ENCODE measurements around the gene OXA1L.
"Not testable (repeated sequence)": the region's sequence is repeated elsewhere in the genome, so short reads cannot be mapped to it uniquely, and the experiment has no call there.

The OXA1L gene

DNA sequence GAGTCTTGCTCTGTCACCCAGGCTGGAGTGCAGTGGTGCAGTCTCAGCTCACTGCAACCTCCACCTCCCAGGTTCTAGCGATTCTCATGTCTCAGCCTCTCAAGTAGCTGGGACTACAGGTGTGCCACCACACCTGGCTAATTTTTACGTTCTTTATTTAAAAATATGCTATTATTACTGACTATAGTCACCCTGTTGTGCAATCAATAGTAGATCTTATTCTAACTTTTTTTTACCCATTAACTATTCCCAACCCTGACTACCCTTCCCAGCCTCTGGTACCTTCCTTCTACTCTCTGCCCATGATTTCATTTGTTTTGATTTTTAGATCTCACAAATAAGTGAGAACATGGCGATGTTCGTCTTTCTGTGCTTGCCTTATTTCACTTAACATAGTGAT is 2.5 kb downstream of the OXA1L start:
- no peak for DNase-seq (ENCODE audit: low read depth in 2 of 2, low spot score in 1 of 2)

DNA sequence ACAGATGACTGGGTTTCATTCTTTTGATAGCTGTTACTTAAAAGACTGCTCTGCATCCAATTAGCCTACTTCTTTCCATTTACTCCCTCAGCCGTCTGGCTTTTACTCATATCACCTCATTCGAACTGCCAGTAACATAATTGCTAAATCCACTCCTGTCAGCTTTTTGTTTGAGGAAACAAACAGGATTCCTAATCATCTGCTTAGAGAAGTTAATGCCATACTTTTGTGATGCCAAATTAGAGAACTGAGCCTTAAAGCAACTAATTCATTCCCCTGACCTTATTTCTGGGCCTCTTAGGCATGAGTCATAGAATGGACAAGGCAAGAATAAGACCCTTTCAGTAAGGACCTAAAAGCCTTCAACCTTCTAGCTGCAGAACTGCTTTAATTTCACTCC is 2.9 kb downstream of the OXA1L start:
- no peak for DNase-seq (ENCODE audit: low read depth in 2 of 2, low spot score in 1 of 2)

DNA sequence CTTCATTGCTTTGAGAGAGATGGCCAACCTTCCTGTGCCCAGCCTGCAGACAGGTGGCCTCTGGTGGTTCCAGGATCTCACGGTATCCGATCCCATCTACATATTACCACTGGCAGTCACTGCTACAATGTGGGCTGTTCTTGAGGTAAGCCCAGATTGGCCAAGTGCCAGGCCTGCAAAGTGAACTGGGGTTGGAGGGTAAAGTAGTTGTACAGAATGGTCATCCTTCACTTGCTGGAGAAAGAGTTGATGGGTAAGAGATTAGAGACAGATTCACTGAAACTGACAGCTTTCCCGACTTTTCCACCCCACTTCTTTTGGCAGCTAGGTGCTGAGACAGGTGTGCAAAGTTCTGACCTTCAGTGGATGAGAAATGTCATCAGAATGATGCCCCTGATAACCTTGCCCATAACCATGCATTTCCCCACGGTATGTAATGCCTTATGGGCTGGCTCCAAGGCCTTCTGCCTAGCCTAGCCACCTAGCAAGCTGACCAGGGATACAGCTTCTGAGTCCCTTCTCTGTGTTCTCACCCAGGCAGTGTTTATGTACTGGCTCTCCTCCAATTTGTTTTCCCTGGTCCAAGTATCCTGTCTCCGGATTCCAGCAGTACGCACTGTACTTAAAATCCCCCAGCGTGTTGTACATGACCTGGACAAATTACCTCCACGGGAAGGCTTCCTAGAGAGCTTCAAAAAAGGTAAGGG is 4.1 kb downstream of the OXA1L start:
- DNase-seq (ENCODE audit: low read depth in 2 of 2, low spot score in 1 of 2): no peak

DNA sequence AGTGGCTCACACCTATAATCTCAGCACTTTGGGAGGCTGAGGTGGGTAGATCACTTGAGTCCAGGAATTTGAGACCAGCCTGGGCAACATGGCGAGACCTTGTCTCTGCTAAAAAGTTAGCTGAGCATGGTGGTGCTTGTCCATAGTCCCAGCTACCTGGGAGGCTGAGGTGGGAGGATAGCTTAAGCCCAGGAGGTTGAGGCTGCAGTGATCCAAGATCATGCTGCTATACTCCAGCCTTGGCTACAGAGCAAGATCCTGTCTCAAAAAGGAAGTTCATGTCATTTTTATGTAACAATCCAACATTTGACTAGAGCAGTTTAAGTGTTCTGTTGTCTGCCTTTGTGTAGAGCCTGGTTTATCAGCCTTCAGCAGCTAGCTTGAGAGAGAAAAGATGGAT is 6.2 kb downstream of the OXA1L start:
- no peak for DNase-seq (ENCODE audit: low read depth in 2 of 2, low spot score in 1 of 2)

DNA sequence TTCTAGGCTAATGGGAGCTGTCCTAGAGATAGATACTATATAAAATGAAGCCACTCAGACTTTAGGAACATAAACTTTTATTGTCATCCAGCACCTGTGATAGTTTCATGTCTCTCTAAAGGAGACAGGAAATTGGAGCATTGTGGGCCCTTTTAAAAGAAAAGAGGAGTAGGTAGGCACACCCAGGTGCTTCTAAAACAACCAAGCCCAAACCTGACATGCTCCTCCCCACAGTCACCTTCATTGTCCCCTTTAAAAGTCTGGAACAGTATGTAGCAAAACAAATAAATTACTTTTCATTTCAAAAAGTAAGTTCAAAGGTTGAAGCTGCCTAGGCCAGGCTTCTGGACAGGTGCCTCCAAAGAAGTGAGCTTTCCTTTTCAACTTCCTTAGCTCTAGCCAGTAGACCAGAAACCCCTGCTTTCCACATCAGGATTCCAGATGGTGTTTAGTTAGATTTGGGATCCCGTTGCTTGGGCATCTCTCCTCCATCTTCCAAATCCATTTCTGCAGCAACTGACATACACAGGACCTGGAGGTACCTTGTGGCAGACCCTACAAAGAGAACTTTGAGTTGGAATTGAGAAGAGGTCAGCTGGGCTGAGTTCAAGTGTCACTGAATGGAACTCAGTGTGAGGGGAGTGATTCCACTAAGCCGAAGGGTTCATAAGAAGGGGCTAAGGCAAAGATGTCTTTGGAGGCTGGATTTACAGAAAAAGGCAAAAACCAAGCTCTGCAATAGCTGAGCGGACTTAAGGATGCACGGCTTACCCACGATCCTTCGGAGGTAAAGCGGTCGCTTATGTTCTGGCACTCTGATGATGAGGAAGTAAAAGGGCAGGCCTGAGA is 6.9 kb downstream of the OXA1L start:
- no peak for DNase-seq (ENCODE audit: low read depth in 2 of 2, low spot score in 1 of 2)

DNA sequence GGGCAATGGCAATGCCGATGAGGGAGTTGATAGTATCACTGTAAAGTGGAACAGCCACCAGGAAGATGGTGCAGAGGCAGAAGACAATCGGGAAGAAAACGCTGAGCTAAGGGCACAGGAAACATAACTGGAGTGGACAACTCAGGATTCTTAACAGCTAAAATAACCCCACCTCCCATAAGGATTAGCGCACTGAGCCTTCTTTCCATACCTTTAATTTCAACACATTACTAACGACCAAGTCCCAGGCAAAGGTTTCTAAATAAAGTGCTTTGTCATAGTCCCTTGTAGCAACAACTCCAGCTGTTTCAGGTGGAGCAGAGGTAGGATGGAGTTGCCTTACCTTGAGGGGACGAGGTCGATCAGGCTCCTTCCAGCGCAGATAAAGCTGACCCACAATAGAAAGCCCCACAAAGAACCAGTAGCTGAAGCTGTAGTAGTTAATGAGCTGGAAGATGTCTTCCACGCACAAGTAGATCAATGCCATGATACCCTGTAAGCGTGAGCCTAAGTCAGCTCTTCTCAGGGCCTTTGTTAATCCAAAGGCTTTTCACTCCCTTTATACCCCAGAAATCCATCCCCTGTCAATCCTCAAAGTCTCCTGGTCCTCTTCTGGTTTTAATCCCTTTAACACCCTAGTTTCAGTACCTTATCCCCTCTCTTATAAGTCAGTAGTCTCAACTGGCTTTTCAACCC is 7.7 kb downstream of the OXA1L start:
- no peak for DNase-seq (ENCODE audit: low read depth in 2 of 2, low spot score in 1 of 2)

DNA sequence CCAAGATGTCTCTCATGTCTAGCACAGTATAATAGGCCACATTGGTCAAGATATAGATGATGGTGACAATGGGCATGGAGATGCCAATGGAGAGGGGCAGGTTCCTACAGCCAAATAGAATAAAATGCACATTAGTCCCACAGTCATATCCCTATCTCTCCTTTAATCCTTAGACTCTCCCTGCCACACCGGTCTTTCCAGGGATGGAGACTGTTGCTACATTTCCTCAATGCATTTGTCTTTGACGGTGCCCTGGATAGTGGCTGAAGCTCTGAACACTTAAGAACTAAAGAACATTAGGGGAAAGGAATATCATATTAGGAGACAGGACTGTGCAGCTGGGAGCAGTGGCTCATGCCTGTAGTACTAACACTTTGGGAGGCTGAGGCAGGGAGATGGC is 9.7 kb downstream of the OXA1L start:
- DNase-seq (ENCODE audit: low read depth in 2 of 2, low spot score in 1 of 2): no peak

DNA sequence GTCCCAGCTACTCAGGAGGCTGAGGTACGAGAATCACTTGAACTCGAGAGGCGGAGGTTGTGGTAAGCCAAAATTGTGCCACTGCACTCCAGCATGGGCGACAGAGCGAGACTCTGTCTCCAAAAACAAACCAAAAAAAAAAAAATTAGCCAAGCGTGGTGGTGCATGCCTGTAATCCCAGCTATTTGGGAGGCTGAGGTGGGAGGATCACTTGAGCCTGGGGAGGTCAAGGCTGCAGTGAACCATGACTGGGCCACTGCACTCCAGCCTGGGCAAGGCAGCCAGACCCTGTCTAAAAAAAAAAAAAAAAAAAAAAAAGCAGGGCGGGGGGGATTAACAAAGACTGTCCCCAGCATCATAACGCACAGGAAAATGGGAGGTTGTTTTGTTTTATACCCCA is 10.4 kb downstream of the OXA1L start:
- not testable (repeated sequence) for DNase-seq (ENCODE audit: low read depth in 2 of 2, low spot score in 1 of 2)

DNA sequence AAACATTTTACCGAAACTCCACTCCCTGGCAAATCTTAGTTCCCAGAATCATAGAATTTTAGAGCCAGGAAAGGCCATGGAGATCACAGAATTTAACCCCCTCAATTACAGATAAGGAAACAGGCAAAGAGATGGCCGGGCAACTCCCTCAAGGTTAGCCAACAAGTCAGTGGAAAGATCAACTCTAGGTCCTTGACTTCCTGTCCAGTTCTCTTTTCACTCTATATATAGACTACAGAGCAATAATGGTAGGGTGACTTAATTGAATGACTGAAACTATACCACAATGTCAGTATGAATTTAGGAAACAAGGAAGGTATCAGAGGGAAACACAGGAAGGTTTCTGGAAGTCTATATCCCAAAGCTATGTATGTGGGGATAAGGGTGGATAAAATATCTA is 11.6 kb downstream of the OXA1L start:
- DNase-seq (ENCODE audit: low read depth in 2 of 2, low spot score in 1 of 2): no peak

DNA sequence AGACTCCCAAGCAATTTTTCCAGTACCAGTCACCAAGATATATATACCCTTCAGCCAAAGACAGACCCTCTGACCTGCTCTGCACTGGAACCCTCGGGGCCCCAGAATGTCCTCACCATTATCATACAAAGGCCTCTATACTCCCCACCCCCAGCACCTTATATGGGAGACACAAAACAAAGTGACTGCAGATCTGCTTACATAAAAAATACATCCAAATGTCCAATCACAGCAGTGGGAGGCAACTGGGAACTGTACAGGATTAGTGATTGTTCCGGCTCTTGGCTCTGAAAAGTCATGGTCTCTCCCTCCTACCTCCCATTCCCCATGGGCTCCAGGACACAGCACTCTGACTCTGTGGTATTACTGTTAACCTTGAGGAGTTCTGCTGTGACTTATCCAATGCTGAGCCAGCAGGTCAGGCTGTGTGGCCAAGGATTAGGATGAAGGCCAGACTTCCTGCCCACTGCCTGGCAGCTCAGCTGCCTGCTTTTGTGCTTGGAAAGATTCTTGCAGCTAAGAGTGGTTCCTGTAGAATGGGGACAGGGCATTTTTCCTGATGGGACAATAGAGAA is 13.7 kb downstream of the OXA1L start:
- no peak for DNase-seq (ENCODE audit: low read depth in 2 of 2, low spot score in 1 of 2)

DNA sequence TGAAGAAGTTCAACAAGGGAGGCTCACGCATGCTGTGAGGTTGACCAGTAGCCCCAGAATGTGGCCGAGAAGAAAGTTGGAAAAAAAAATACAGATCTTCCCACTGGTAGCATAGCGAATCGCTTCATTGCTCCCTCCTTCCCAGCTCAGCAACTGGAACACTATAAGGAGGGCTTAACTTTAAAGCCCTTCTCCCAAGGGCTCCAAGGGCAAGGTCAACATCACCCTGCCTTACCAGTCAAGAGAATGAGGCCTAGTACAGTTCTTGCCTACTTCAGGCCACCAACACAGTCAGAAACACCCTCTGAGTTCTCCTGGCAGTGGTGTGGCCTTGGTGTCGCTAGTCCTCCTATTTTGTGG is 14.4 kb downstream of the OXA1L start:
- DNase-seq (ENCODE audit: low read depth in 2 of 2, low spot score in 1 of 2): no peak

DNA sequence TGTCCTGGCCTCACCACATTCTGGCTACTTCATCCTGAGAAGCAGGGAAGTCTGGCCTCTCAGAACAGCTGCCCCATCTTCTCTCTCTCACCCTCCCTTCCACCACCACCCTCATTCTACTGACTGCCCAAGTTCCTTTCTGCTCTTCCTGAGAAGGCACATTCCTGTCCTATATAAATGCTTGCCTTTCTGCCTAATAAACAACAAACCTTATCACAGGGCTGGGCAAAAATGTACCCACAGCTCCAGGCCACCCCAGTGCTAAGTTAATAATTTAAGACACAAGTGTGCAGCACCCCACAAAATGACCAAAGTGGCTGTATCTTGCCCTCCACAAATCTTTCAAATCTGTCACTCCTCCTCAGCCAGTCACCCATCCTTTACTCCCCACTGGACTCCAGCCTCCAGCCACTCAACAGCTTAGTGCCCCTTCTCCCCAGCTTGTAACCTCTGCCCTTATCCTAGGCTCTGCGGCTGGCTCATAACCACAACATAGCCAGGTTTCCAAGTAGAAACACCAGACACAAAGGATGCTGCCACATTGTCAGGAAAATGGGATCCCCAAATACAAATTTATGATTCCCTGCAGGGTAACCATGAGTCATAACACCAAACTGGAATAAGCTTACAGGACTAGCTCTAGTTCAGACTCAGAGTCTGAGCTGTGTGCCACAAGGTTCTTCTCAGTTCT is 15.0 kb downstream of the OXA1L start:
- DNase-seq (ENCODE audit: low read depth in 2 of 2, low spot score in 1 of 2): no peak

DNA sequence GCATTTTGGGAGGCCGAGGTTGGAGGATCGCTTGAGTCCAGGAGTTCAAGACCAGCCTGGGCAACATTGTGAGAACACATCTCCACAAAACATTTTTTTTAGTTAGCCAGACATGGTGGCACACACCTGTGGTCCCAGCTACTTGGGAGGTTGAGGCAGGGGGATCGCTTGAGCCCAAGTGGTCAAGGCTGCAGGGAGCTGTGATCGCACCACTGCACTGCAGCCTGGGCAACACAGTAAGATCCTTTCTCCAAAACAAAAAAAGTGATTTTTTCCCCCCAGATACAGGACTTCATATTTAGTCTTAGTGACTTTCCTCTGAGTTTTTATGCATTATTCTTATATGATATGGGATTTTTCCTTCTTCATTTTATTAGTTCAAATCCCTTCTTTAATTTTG is 20.2 kb downstream of the OXA1L start:
- no peak for DNase-seq (ENCODE audit: low read depth in 2 of 2, low spot score in 1 of 2)

DNA sequence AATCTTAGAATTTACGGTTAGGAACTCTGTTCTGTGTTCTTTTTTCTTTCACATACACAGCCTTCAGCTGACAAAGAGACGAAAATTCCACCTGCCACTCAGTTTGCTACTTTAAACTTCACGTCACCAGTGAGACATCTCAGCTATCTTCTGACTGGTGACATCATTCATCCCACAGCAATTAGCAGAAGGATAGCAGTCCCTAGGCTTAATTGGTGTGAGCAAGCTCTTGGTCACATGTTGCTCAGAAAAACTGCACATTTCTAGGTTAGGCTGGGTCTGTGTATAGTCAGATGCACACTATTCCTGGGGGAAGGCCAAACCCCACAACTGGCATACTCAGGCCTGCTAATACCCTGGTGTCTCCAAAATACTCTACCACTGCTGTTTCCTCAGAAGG is 24.8 kb downstream of the OXA1L start:
- DNase-seq (ENCODE audit: low read depth in 2 of 2, low spot score in 1 of 2): no peak

DNA sequence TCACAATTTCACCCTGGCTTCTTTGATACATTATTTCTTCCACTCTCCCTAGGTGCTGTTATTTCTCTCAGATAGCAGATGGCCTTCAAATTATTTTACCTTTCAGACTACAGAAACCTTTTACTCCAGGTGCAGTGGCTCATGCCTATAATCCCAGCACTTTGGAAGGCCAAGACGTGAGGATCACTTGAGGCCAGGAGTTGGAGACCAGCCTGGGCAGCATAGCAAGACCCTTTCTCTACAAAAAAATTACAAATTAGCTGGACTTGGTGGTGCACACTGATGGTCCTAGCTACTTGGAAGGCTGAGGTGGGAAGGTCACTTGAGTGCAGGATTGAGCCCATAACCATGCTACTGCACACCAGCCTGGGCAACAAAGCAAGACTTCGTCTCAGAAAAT is 25.7 kb downstream of the OXA1L start:
- DNase-seq (ENCODE audit: low read depth in 2 of 2, low spot score in 1 of 2): no peak

DNA sequence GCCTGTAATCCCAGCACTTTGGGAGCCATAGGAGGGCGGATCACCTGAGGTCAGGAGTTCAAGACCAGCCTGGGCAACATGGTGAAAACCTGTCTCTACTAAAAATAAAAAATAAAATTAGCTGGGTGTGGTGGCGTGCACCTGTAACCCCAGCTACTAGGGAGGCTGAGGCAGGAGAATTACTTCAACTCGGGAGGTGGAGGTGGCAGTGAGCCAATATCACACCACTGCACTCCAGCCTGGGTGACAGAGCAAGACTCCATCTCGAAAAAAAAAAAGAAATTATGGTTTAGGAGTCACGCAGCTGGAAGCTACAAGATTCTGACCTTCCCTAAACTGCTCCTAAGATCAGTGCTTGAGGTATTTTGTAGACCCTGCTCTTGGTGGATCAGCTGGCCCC is 27.1 kb downstream of the OXA1L start:
- DNase-seq (ENCODE audit: low read depth in 2 of 2, low spot score in 1 of 2): not testable (repeated sequence)

DNA sequence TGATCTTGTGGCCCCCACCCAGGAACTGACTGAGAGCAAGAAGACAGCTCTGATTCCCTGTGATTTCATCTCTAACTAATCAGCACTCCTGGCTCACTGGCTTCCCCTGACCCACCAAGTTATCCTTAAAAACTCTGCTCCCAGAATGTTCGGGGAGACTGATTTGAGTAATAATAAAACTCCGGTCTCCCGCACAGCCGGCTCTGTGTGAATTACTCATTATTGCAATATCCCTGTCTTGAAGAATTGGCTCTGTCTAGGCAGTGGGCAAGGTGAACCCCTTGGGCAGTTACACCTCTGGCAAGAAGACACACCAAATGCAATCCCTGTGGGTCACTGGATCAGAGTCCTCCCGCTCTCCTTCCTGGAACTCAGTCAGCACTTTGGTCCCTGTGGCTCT is 27.5 kb downstream of the OXA1L start:
- no peak for DNase-seq (ENCODE audit: low read depth in 2 of 2, low spot score in 1 of 2)

DNA sequence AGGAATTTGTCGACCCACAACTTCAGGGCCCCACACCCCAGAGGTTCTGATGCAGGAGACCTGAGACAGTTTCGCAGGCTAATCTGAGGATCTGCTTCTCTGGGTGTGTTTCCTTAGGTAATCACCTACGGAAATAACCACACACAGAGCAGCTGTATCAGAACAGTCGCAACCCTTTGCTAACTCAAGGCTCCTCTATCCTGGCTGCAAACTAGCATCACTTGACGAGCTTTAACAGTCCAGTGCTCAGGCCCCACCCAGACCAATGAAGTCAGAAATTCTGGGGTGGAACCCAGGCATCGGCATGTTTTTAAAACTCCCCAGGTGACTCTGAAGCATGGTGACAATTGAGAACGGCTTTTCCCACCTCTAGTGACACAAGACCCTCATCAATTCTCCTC is 28.1 kb downstream of the OXA1L start:
- no peak for DNase-seq (ENCODE audit: low read depth in 2 of 2, low spot score in 1 of 2)

DNA sequence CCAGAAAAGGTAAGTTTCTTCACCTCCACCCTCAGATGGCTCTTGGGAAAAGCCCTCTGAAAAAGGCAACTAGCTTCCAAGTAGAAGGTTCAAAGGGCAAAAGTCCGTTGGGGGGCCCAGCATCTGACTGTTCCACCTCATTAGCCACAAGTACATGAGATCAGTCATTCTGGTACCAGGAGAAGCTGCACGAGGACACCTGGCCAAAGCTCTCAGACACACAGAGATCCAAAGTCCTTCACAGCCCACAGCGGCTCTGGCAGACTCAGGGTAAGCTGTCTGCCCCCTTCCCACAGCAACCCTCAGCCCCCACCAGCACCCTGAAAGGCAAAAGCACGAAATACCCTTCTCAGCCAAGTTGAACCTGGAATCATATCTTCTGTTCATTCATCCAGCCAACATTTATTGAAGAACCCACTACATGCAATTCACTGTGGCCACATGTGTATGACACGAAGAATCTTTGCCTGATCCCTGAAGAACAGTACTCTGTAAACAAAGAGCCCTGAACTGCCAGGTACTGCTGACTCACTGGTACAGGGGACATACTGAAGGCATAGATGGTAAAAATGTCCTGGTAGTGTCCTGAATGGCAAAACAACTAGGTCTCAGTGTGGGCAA is 29.7 kb downstream of the OXA1L start:
- DNase-seq (ENCODE audit: low read depth in 2 of 2, low spot score in 1 of 2): no peak

DNA sequence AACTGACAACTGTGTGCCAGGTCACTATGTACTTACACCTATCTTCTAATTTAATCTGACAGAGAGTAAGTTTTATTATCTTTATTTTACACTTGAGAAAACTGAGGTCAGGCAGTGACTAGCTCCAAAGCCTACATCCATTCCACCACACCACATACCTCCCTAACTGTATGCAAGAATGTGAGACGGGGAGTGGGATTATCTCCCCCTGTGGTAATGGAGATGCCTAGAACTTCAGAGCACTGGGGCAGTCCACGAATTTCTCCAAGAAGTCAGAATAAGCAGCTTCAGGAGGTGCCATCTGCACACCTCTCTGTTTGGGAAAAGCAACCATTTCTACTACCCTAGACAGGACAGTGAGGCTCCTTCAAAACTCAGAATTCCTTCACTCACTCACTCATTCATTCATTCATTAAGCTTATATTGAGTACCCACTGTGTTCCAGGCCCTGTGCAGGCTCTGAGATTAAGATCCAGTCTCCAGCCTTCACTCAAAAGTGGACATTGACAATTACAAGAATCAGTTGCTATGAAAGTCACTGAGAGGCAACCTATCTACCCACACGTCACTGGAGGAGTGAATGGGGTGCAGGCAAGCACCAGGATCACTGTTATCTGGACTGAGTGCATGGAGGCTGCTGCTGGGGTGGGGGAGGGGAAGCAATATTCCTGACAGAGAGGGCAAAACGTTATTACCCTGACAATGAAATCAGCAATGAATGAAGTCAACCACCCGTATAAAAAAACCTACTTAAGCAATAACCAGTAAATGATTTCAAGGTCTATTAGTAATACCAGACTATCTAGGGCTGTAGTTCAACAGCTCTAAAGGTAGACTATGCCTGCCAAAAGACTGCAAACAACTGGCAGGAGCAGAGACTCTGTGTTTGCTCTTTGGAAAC is 30.8 kb downstream of the OXA1L start:
- no peak for DNase-seq (ENCODE audit: low read depth in 2 of 2, low spot score in 1 of 2)
